Panc1 (cell line): Measurements from ENCODE around the gene CFAP45.

ENCODE experiments used
- POLR2AphosphoS5 ChIP-seq: IDR thresholded peaks from 2 replicates; pipeline ENCODE4 v1.6.1; 2012; ENCODE audit warnings: mild to moderate bottlenecking, low read depth, low read length, moderate library complexity
- SIN3A ChIP-seq: IDR thresholded peaks from 2 replicates; pipeline ENCODE4 v1.6.1; 2012; ENCODE audit warnings: low read depth, mild to moderate bottlenecking, low read length, moderate library complexity, borderline replicate concordance; ENCODE audit not compliant: insufficient read depth
- TF ChIP-seq, protein P1 (sequence below): fragments of 450-650 bp; IDR thresholded peaks from 2 replicates; pipeline ENCODE4 v1.5.1; 2017; ENCODE audit warnings: mild to moderate bottlenecking
- TF ChIP-seq, protein P2 (sequence below), 2 experiments: IDR thresholded peaks; 2 replicates each; pipeline ENCODE4 v1.6.1; 2011 to 2012; ENCODE audit warnings: low read depth in 2 of 2, control low read depth in 1 of 2, low read length in 1 of 2, mild to moderate bottlenecking in 1 of 2, moderate library complexity in 1 of 2; ENCODE audit not compliant: insufficient read depth in 1 of 2

DNA sequence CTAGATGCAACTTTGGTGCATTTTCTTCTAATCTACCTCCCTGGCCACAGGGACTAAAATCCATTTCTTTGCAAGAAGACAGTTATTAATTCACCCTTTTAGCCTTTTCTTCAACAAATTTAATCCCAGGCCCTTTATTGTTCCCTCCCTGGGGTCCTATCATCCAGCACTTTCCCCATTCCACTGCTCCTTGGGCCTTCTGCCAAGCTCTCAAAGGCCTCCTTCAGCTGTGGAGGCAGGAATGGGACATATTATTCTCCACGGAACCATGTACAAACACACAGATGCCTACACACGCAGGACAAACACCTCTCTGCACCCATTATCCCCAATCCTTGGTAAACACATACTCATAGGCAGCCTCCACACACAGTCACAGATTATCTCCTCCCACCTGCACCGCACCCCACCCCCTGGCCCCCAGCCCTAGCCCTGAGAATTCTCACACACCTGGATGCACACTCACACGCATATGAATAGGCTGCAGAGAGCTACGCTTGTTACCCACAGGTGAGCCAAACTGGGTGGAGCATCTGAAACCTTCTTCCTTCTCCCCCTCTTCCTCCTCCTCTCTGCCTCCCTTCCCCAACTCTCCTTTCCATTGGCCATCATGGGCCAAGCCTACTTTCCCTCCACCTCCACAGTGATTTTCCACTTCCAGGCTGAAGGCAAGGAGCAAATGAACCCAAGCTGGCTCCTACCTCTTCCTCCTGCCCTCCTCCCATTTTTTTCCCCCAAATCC, 13.7 kb upstream of the CFAP45 start:
- TF ChIP-seq, protein P1, sequence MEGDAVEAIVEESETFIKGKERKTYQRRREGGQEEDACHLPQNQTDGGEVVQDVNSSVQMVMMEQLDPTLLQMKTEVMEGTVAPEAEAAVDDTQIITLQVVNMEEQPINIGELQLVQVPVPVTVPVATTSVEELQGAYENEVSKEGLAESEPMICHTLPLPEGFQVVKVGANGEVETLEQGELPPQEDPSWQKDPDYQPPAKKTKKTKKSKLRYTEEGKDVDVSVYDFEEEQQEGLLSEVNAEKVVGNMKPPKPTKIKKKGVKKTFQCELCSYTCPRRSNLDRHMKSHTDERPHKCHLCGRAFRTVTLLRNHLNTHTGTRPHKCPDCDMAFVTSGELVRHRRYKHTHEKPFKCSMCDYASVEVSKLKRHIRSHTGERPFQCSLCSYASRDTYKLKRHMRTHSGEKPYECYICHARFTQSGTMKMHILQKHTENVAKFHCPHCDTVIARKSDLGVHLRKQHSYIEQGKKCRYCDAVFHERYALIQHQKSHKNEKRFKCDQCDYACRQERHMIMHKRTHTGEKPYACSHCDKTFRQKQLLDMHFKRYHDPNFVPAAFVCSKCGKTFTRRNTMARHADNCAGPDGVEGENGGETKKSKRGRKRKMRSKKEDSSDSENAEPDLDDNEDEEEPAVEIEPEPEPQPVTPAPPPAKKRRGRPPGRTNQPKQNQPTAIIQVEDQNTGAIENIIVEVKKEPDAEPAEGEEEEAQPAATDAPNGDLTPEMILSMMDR: no peak
- TF ChIP-seq POLR2AphosphoS5 (no peak), SIN3A (no peak)
- TF ChIP-seq, protein P2, sequence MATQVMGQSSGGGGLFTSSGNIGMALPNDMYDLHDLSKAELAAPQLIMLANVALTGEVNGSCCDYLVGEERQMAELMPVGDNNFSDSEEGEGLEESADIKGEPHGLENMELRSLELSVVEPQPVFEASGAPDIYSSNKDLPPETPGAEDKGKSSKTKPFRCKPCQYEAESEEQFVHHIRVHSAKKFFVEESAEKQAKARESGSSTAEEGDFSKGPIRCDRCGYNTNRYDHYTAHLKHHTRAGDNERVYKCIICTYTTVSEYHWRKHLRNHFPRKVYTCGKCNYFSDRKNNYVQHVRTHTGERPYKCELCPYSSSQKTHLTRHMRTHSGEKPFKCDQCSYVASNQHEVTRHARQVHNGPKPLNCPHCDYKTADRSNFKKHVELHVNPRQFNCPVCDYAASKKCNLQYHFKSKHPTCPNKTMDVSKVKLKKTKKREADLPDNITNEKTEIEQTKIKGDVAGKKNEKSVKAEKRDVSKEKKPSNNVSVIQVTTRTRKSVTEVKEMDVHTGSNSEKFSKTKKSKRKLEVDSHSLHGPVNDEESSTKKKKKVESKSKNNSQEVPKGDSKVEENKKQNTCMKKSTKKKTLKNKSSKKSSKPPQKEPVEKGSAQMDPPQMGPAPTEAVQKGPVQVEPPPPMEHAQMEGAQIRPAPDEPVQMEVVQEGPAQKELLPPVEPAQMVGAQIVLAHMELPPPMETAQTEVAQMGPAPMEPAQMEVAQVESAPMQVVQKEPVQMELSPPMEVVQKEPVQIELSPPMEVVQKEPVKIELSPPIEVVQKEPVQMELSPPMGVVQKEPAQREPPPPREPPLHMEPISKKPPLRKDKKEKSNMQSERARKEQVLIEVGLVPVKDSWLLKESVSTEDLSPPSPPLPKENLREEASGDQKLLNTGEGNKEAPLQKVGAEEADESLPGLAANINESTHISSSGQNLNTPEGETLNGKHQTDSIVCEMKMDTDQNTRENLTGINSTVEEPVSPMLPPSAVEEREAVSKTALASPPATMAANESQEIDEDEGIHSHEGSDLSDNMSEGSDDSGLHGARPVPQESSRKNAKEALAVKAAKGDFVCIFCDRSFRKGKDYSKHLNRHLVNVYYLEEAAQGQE (IDR thresholded peaks at IDR 0.05; ENCODE audit: insufficient read depth in 1 of 2, low read depth in 2 of 2, low read length in 1 of 2): no peak
